Colonic mucosa (tissue), 4 donors: ENCODE measurements around the gene SVIL. TPM values are rescaled to one million over a fixed set of nuclear protein-coding genes. Genes with fewer than 3 reads are reported as not detected.

Source experiments
- DNase-seq: peaks from one replicate; pipeline ENCODE4 v3.0.0-alpha.2; 2020
- H3K27ac ChIP-seq: fragments of 200-600 bp; one replicate; pipeline ENCODE4 v1.8.0; 2021
- H3K27me3 ChIP-seq: fragments of 200-600 bp; one replicate; pipeline ENCODE4 v1.8.0; 2021
- H3K36me3 ChIP-seq: fragments of 200-600 bp; one replicate; pipeline ENCODE4 v1.8.0; 2021
- H3K4me1 ChIP-seq: fragments of 200-600 bp; one replicate; pipeline ENCODE4 v1.8.0; 2021; ENCODE audit warnings: mild to moderate bottlenecking
- H3K4me3 ChIP-seq: fragments of 200-600 bp; one replicate; pipeline ENCODE4 v1.8.0; 2021
- H3K9ac ChIP-seq, 2 donors: one replicate each; pipeline ENCODE4 v1.7.0; 2013; ENCODE audit warnings: control low read depth in 2 of 2, low read depth in 2 of 2, low read length in 2 of 2
- H3K9me3 ChIP-seq: fragments of 200-600 bp; one replicate; pipeline ENCODE4 v1.8.0; 2021
- intact Hi-C: fragments of 100-400 bp; cut with DNase I; formaldehyde crosslinking; loops from one replicate; pipeline ENCODE4 v1.14.1; 2022
- total RNA-seq, 2 donors: library from RNA; stranded (reverse); fragmentation: NEBNext Ultra II Directional in 1 of 2; extraction: Animal tissue kit (Norgen Biotek cat#: 25700) in 1 of 2; gene quantifications; one replicate each; pipeline ENCODE4 v1.2.1, GENCODE V29; 2021
- TF ChIP-seq, protein P1 (sequence below): fragments of 200-600 bp; IDR thresholded peaks from one replicate; pipeline ENCODE4 v1.8.0; 2022; ENCODE audit warnings: antibody characterized with exemption, mild to moderate bottlenecking
- donor health status: healthy.
- donor health status: DM: no; HTN: no; CAD: no.
- donor health status: DM: no; HTN: no; CAD: no.

Gene SVIL
- total RNA-seq, 2 donors from 2014 or later, result 62.6 to 132 TPM

GRCh38 chr10:29545122-29545521, 89.6 kb downstream of the SVIL start:
- Histone ChIP-seq H3K27ac (no peak overlapping the region), H3K4me3 (no peak overlapping the region), H3K4me1 (no peaks in the 10 kb centered on the region), H3K27me3 (no peaks in the 10 kb centered on the region), H3K9ac (no peak overlapping the region), H3K9me3 (no peaks in the 10 kb centered on the region), H3K36me3 (no peaks in the 10 kb centered on the region)
- intact Hi-C loops, result no loop called here
- DNase-seq, result no peak
- TF ChIP-seq, protein P1, sequence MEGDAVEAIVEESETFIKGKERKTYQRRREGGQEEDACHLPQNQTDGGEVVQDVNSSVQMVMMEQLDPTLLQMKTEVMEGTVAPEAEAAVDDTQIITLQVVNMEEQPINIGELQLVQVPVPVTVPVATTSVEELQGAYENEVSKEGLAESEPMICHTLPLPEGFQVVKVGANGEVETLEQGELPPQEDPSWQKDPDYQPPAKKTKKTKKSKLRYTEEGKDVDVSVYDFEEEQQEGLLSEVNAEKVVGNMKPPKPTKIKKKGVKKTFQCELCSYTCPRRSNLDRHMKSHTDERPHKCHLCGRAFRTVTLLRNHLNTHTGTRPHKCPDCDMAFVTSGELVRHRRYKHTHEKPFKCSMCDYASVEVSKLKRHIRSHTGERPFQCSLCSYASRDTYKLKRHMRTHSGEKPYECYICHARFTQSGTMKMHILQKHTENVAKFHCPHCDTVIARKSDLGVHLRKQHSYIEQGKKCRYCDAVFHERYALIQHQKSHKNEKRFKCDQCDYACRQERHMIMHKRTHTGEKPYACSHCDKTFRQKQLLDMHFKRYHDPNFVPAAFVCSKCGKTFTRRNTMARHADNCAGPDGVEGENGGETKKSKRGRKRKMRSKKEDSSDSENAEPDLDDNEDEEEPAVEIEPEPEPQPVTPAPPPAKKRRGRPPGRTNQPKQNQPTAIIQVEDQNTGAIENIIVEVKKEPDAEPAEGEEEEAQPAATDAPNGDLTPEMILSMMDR, result no peak

DNA sequence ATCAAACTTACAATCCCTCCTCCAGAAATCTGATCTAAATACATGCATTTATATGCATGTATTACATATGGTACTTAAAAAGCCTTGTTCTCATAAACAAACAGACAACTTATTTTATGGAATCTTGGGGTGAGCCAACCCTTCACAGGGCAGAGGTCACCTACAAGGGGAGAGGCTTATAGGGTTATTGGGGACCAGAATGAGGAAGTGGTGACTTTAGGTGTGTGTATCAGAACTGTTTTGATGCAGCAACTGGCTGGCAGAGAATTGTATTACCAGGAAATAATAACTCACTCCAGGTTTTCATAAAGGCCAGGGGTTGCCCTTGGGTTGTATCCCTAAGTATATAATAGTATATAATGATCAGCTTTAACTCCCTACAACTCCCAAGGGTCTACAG, 91.1 kb downstream of the SVIL start:
- Histone ChIP-seq H3K4me1 (no peaks in the 10 kb centered on the region), H3K9ac (no peak overlapping the region), H3K27me3 (no peaks in the 10 kb centered on the region), H3K27ac (no peak overlapping the region), H3K4me3 (no peak overlapping the region), H3K36me3 (no peaks in the 10 kb centered on the region), H3K9me3 (no peaks in the 10 kb centered on the region)
- TF ChIP-seq, protein P1, result no peak
- no peak for DNase-seq
- intact Hi-C loops, result no loop called here

DNA sequence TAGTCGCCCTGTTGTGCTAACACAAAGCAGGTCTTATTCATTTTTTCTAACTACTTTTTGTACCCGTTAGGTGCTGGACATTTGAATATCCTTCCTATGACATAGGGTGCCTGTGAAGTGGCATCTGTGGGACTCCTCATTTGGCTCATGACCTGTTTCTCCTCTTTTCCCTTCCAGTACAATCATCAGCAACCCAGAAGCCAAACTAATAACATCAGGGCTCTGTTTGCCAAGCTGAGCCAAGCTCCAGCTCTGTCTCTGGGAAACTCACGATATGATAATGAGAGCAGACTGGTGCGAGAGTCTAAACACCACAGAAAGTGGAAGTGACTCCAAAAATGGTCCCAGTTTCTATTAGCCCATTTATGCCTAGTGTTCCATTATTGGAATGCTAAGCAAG, 92.0 kb downstream of the SVIL start:
- no peak for DNase-seq
- no peaks in the 10 kb centered on the region for H3K9me3 ChIP-seq
- no peaks in the 10 kb centered on the region for H3K27me3 ChIP-seq
- TF ChIP-seq, protein P1, result no peak
- no peaks in the 10 kb centered on the region for H3K36me3 ChIP-seq
- H3K4me3 ChIP-seq, result no peak overlapping the region
- no peak overlapping the region for H3K9ac ChIP-seq
- H3K4me1 ChIP-seq, result no peaks in the 10 kb centered on the region
- intact Hi-C loops, result no loop called here
- H3K27ac ChIP-seq, result no peak overlapping the region

GRCh38 chr10:29541422-29542210, 93.2 kb downstream of the SVIL start:
- intact Hi-C loops, result no loop called here
- Histone ChIP-seq H3K4me1 (no peaks in the 10 kb centered on the region), H3K9me3 (no peaks in the 10 kb centered on the region), H3K36me3 (no peaks in the 10 kb centered on the region), H3K27me3 (no peaks in the 10 kb centered on the region), H3K4me3 (no peak overlapping the region), H3K9ac (no peak overlapping the region), H3K27ac (no peak overlapping the region)
- no peak for DNase-seq
- TF ChIP-seq, protein P1, result no peak

- no peaks in the 10 kb centered on the region for H3K27me3 ChIP-seq
- TF ChIP-seq, protein P1, result no peak
- H3K4me1 ChIP-seq, result peaks cover 10% of the 10 kb centered on the region
- H3K9me3 ChIP-seq, result no peaks in the 10 kb centered on the region
- no peak overlapping the region for H3K4me3 ChIP-seq
- H3K27ac ChIP-seq, result no peak overlapping the region
- no peaks in the 10 kb centered on the region for H3K36me3 ChIP-seq
- no peak overlapping the region for H3K9ac ChIP-seq
- DNase-seq, result no peak
- intact Hi-C loops, result no loop called here
Measured at GRCh38 chr10:29540016-29540415, 94.8 kb downstream of the SVIL start.
